GM04504 (cell line): ENCODE data around the gene HNRNPA0.
"Not testable (repeated sequence)": the region's sequence is repeated elsewhere in the genome, so short reads cannot be mapped to it uniquely, and the experiment has no call there.

Experiments
- DNase-seq: peaks from one replicate; pipeline ENCODE4 v3.0.0-alpha.2; 2012; ENCODE audit warnings: low read depth

The HNRNPA0 gene

GRCh38 chr5:137754188-137754960 lies at the start of gene HNRNPA0:
HNRNPA0 (minus strand) TSS chr5:137754363; CDS start chr5:137754066, 297 bp downstream.
- DNase-seq, result peak; percentile 90

- no peak for DNase-seq
Measured at GRCh38 chr5:137802282-137803210, 48.4 kb upstream of the HNRNPA0 start.

GRCh38 chr5:137800700-137801411 lies 46.7 kb upstream of the HNRNPA0 start:
- DNase-seq, result no peak

GRCh38 chr5:137796279-137796678 lies 42.1 kb upstream of the HNRNPA0 start:
- DNase-seq, result no peak

GRCh38 chr5:137794863-137795262 lies 40.7 kb upstream of the HNRNPA0 start:
- no peak for DNase-seq

- DNase-seq, result no peak
Measured at GRCh38 chr5:137792303-137792702, 38.1 kb upstream of the HNRNPA0 start.

GRCh38 chr5:137791799-137792198 lies 37.6 kb upstream of the HNRNPA0 start:
- DNase-seq, result no peak

GRCh38 chr5:137791387-137791786 lies 37.2 kb upstream of the HNRNPA0 start:
- no peak for DNase-seq

GRCh38 chr5:137788560-137788959 lies 34.4 kb upstream of the HNRNPA0 start:
- not testable (repeated sequence) for DNase-seq

GRCh38 chr5:137782984-137783536 lies 28.9 kb upstream of the HNRNPA0 start:
- no peak for DNase-seq

GRCh38 chr5:137782055-137782454 lies 27.9 kb upstream of the HNRNPA0 start:
- no peak for DNase-seq

- DNase-seq, result no peak
Measured at GRCh38 chr5:137778772-137779564, 24.8 kb upstream of the HNRNPA0 start.

GRCh38 chr5:137767937-137768336 lies 13.8 kb upstream of the HNRNPA0 start:
- DNase-seq, result not testable (repeated sequence)

GRCh38 chr5:137761566-137761965 lies 7.4 kb upstream of the HNRNPA0 start:
- no peak for DNase-seq

- DNase-seq, result no peak
Measured at GRCh38 chr5:137760719-137761516, 6.8 kb upstream of the HNRNPA0 start.

GRCh38 chr5:137760294-137760693 lies 6.1 kb upstream of the HNRNPA0 start:
- DNase-seq, result no peak

- DNase-seq, result no peak
Measured at GRCh38 chr5:137758715-137759306, 4.6 kb upstream of the HNRNPA0 start.

GRCh38 chr5:137758121-137758520 lies 4.0 kb upstream of the HNRNPA0 start:
- no peak for DNase-seq

GRCh38 chr5:137757634-137758033 lies 3.5 kb upstream of the HNRNPA0 start:
- no peak for DNase-seq
